Mucosa of rectum (tissue), 2 donors: ENCODE measurements around the gene TPM2.

Experiments
- H3K27ac ChIP-seq, 2 donors: one replicate each; pipeline ENCODE4 v1.7.0; 2013; ENCODE audit warnings: inconsistent platforms in 2 of 2, low read depth in 2 of 2, low read length in 2 of 2
- H3K27me3 ChIP-seq, 2 donors: one replicate each; pipeline ENCODE4 v1.7.0; 2013; ENCODE audit warnings: low read length in 2 of 2; ENCODE audit not compliant: control insufficient read depth in 2 of 2, insufficient read depth in 2 of 2
- H3K36me3 ChIP-seq, 2 donors: one replicate each; pipeline ENCODE4 v1.7.0; 2013; ENCODE audit warnings: low read length in 2 of 2; ENCODE audit not compliant: control insufficient read depth in 2 of 2, insufficient read depth in 2 of 2
- H3K4me1 ChIP-seq, 2 donors: one replicate each; pipeline ENCODE4 v1.7.0; 2013; ENCODE audit warnings: low read length in 2 of 2, mild to moderate bottlenecking in 1 of 2; ENCODE audit not compliant: control insufficient read depth in 2 of 2, insufficient read depth in 2 of 2
- H3K4me3 ChIP-seq, 2 donors: one replicate each; pipeline ENCODE4 v1.7.0; 2013; ENCODE audit warnings: low read length in 2 of 2
- H3K9ac ChIP-seq, 2 donors: one replicate each; pipeline ENCODE4 v1.7.0; 2013; ENCODE audit warnings: low read length in 2 of 2, low read depth in 1 of 2, mild to moderate bottlenecking in 1 of 2
- H3K9me3 ChIP-seq, 2 donors: one replicate each; pipeline ENCODE4 v1.7.0; 2013; ENCODE audit warnings: low read length in 2 of 2; ENCODE audit not compliant: control insufficient read depth in 2 of 2
- donor health status: healthy.
- donor health status: Normal muscosa, but diverticular disease.

Gene TPM2

GRCh38 chr9:35719546-35719945 lies 29.8 kb upstream of the TPM2 start:
- H3K9me3 ChIP-seq, result no peaks in the 10 kb centered on the region
- H3K9ac ChIP-seq, result no peak overlapping the region
- H3K4me1 ChIP-seq, result no peaks in the 10 kb centered on the region
- no peak overlapping the region for H3K4me3 ChIP-seq
- peaks cover 93 to 100% of the 10 kb centered on the region in 2 donors for H3K36me3 ChIP-seq
- H3K27me3 ChIP-seq, result no peaks in the 10 kb centered on the region
- H3K27ac ChIP-seq, result no peak overlapping the region

DNA sequence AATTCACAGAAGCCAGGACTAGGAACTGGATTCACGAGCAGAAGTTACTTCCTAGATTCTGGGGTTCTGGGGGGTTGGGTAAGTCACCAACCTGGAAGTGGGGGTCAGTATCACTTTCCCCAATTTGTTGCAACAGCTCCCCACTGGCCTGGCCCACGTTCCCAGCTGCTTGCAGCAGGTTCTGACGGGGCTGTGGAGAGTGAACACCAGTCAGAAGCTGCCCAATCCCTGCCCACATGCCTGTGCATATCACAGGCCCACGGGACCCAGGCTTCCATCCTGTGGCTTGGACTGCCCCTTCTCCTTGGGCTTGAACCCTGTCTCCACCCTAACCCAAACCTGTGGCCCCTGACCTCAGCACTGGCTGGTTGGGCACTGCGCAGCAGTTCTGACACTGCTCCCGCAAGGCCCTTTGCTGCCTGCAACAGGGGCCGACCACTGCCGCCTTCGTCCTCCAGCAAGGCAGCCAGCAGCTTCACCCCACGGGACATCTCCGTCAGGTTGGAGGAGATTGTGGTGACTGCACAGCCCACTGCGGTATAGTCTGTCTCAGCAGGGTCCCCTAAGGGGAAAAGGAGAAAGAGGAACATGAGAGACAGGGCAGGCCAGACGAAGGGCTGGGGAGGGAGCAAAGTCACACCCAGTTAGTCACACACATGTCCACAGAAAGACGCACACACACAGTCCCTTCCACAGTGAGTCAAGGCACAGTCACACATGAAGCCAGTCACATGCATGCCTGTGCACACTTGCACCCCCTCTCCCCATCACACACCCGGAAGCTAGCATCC lies 29.2 kb upstream of the TPM2 start:
- no peak overlapping the region for H3K27ac ChIP-seq
- H3K4me1 ChIP-seq, result no peaks in the 10 kb centered on the region
- no peak overlapping the region for H3K9ac ChIP-seq
- peaks cover 93 to 100% of the 10 kb centered on the region in 2 donors for H3K36me3 ChIP-seq
- no peaks in the 10 kb centered on the region for H3K9me3 ChIP-seq
- H3K27me3 ChIP-seq, result no peaks in the 10 kb centered on the region
- no peak overlapping the region for H3K4me3 ChIP-seq

DNA sequence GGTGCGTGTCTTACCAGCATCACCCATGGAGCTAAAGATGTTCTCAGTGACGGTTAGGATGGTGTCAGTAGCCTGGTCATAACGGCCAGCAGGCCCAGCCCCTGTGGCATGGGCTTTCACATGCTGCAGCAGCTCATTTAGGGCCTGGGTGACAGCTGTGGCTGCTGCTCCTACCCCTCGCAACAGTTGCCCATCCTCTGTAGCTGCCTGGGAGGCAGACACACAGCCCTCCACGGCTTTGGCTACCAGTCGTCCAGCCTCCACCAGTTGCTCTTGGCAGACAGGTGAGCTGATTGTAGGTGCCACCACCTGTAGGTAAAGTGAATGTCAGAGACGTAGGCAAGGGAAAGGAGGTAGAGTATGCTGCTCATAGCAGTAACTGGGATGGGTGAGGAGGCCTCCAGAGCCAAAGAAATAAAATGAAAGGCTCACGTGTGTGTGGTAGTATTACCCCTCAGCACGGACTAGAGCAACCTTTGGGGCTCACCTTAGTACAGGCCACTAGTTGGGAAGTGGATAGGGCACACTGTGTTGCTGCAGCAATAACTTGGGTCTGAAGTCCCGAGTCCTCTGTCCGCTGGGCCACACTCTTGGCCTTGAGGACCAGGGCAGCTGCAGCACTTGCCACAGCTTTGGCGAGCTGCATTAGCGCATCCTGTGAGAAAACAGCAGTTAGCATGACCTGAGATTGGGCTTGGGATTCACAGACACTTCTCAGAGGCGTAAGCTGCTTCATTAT lies 27.6 kb upstream of the TPM2 start:
- H3K27ac ChIP-seq, result no peak overlapping the region
- no peaks in the 10 kb centered on the region for H3K27me3 ChIP-seq
- no peak overlapping the region for H3K9ac ChIP-seq
- no peaks in the 10 kb centered on the region for H3K4me1 ChIP-seq
- no peak overlapping the region for H3K4me3 ChIP-seq
- H3K9me3 ChIP-seq, result no peaks in the 10 kb centered on the region
- H3K36me3 ChIP-seq, result peaks cover 93 to 95% of the 10 kb centered on the region in 2 donors

GRCh38 chr9:35716230-35716629 lies 26.5 kb upstream of the TPM2 start:
- H3K36me3 ChIP-seq, result peaks cover 93 to 94% of the 10 kb centered on the region in 2 donors
- no peaks in the 10 kb centered on the region for H3K27me3 ChIP-seq
- H3K27ac ChIP-seq, result no peak overlapping the region
- no peak overlapping the region for H3K9ac ChIP-seq
- H3K9me3 ChIP-seq, result no peaks in the 10 kb centered on the region
- H3K4me1 ChIP-seq, result no peaks in the 10 kb centered on the region
- no peak overlapping the region for H3K4me3 ChIP-seq

GRCh38 chr9:35714579-35715252 lies 25.0 kb upstream of the TPM2 start:
- H3K4me1 ChIP-seq, result no peaks in the 10 kb centered on the region
- no peak overlapping the region for H3K27ac ChIP-seq
- H3K27me3 ChIP-seq, result no peaks in the 10 kb centered on the region

GRCh38 chr9:35714123-35714522 lies 24.4 kb upstream of the TPM2 start:
- H3K9me3 ChIP-seq, result no peaks in the 10 kb centered on the region
- no peaks in the 10 kb centered on the region for H3K27me3 ChIP-seq
- H3K9ac ChIP-seq, result no peak overlapping the region
- H3K27ac ChIP-seq, result no peak overlapping the region
- no peaks in the 10 kb centered on the region for H3K4me1 ChIP-seq
- no peak overlapping the region for H3K4me3 ChIP-seq
- H3K36me3 ChIP-seq, result peaks cover 87% of the 10 kb centered on the region in 2 donors

More at GRCh38 chr9:35714579-35715252, 25.0 kb upstream of the TPM2 start:
- peaks cover 90% of the 10 kb centered on the region in 2 donors for H3K36me3 ChIP-seq
- no peaks in the 10 kb centered on the region for H3K9me3 ChIP-seq
- no peak overlapping the region for H3K9ac ChIP-seq
- no peak overlapping the region for H3K4me3 ChIP-seq

DNA sequence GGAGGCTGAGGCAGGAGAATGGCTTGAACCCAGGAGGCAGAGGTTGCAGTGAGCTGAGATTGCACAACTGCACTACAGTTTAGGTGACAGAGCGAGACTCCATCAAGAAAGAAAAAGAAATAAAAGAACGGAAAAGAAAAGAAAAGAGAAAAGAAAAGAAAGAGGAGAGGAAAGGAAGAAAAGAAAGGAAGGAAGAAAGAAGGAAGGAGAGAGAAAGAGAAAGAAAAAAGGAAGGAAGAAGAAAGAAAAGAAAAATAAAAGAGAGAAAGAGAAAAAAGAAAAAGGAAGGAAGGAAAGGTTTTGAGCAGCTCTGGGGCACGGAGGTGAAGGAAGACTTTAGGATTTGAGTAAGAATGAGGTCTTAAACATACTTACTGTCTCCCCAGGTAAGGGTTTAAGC lies 23.9 kb upstream of the TPM2 start:
- Histone ChIP-seq H3K4me1 (no peaks in the 10 kb centered on the region), H3K9me3 (no peaks in the 10 kb centered on the region), H3K9ac (no peak overlapping the region), H3K4me3 (no peak overlapping the region), H3K27ac (no peak overlapping the region), H3K27me3 (no peaks in the 10 kb centered on the region), H3K36me3 (peaks cover 81 to 85% of the 10 kb centered on the region in 2 donors)

- Histone ChIP-seq H3K4me1 (no peaks in the 10 kb centered on the region), H3K9ac (no peak overlapping the region), H3K36me3 (peaks cover 80 to 85% of the 10 kb centered on the region in 2 donors), H3K9me3 (no peaks in the 10 kb centered on the region), H3K27me3 (no peaks in the 10 kb centered on the region), H3K27ac (no peak overlapping the region), H3K4me3 (no peak overlapping the region)
Measured at GRCh38 chr9:35712762-35713400, 23.2 kb upstream of the TPM2 start.

DNA sequence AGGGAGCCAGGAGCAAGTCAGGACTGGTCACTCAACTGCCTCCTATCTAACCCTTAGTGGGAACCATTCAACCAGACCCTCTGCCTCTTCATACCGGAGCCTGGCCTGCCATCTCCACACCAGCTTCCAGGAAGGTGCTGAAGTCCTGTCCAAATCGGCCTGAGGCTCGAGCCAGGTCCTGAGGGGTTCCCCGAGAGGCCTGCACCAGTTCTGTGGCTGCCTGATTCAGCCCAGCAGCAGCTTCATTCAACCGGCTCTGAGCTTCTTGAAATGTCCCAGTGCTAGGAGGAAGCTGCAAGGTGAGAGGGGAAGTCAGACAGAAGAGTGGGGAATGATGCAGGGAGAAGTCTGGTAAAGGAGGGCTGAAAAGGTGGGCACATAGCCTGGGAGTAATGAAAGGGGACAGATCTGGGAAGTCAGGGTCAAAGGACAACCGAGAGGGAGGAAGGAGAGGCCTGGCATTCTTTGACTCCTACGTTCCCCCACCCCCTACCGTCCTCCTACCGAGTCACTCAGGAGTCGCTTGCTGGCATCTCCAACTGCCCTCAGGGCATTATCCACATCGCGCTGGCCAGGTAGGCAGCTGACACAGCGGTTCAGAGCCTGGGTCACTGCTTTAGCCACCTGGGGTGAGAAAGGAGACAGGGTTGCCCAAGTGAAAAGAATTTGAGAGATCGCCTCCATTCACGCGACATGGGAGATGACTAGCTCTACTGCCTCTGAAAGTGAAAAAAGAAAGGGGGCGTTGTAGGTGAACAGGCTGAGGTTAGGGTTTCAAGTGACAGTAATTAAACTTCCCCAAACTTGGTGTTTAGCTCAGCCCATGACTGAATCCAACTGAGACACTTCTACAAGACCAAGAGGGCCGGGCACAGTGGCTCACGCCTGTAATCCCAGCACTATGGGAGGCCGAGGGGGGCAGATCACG lies 22.0 kb upstream of the TPM2 start:
- Histone ChIP-seq H3K4me1 (no peaks in the 10 kb centered on the region), H3K9me3 (no peaks in the 10 kb centered on the region), H3K27ac (no peak overlapping the region), H3K9ac (no peak overlapping the region), H3K36me3 (peaks cover 80 to 85% of the 10 kb centered on the region in 2 donors), H3K4me3 (no peak overlapping the region), H3K27me3 (no peaks in the 10 kb centered on the region)
